Stimulated activated CD4-positive, alpha-beta T cell treated with anti-CD3 and anti-CD28 coated beads, Interleukin-4, amount 100 ng/mL, for 1 hour (primary cell): ENCODE measurements around the gene INHBA.

Experiments
- DNase-seq: peaks from one replicate; pipeline ENCODE4 v3.0.0-alpha.2; 2020

The INHBA gene

GRCh38 chr7:41702635-41703371 is at the start of gene INHBA:
Gene INHBA (minus strand): TSS chr7:41703090. CDS start chr7:41700374, 2,716 bp downstream.
- no peak for DNase-seq

GRCh38 chr7:41752615-41753014 is 49.7 kb upstream of the INHBA start:
- no peak for DNase-seq

GRCh38 chr7:41750661-41751540 is 48.0 kb upstream of the INHBA start:
- no peak for DNase-seq

- no peak for DNase-seq
Observed at GRCh38 chr7:41747961-41748360, 45.1 kb upstream of the INHBA start.

GRCh38 chr7:41745451-41745850 is 42.6 kb upstream of the INHBA start:
- DNase-seq: no peak

GRCh38 chr7:41744161-41744560 is 41.3 kb upstream of the INHBA start:
- DNase-seq: no peak

GRCh38 chr7:41742401-41743020 is 39.6 kb upstream of the INHBA start:
- no peak for DNase-seq

GRCh38 chr7:41738806-41739205 is 35.9 kb upstream of the INHBA start:
- DNase-seq: no peak

GRCh38 chr7:41738336-41738735 is 35.4 kb upstream of the INHBA start:
- no peak for DNase-seq

- no peak for DNase-seq
Observed at GRCh38 chr7:41735206-41735605, 32.3 kb upstream of the INHBA start.

GRCh38 chr7:41732843-41733306 is 30.0 kb upstream of the INHBA start:
- DNase-seq: no peak

GRCh38 chr7:41732436-41732785 is 29.5 kb upstream of the INHBA start:
- DNase-seq: no peak

GRCh38 chr7:41731493-41732435 is 28.9 kb upstream of the INHBA start:
- no peak for DNase-seq

- no peak for DNase-seq
Observed at GRCh38 chr7:41730668-41731067, 27.8 kb upstream of the INHBA start.

GRCh38 chr7:41730161-41730560 is 27.3 kb upstream of the INHBA start:
- DNase-seq: no peak

- DNase-seq: no peak
Observed at GRCh38 chr7:41729059-41729458, 26.2 kb upstream of the INHBA start.

- no peak for DNase-seq
Observed at GRCh38 chr7:41725013-41725412, 22.1 kb upstream of the INHBA start.

- DNase-seq: no peak
Observed at GRCh38 chr7:41720886-41721285, 18.0 kb upstream of the INHBA start.

- no peak for DNase-seq
Observed at GRCh38 chr7:41720046-41720445, 17.2 kb upstream of the INHBA start.

GRCh38 chr7:41716691-41717090 is 13.8 kb upstream of the INHBA start:
- DNase-seq: no peak

GRCh38 chr7:41715000-41715399 is 12.1 kb upstream of the INHBA start:
- no peak for DNase-seq

GRCh38 chr7:41711283-41712064 is 8.6 kb upstream of the INHBA start:
- DNase-seq: no peak
